Body of pancreas (tissue), 4 donors: Measurements from ENCODE around the gene ZSCAN22. TPM values are rescaled to one million over a fixed set of nuclear protein-coding genes. Genes with fewer than 3 reads are reported as not detected.

ENCODE experiments used
- ATAC-seq: fragments of 150-250 bp; one replicate; pipeline ENCODE4 v1.9.1; 2016
- DNase-seq, 4 donors: peaks; one replicate each; pipeline ENCODE4 v3.0.0-alpha.2; 2019
- H3K27ac ChIP-seq, 4 donors: fragments of 200-600 bp; sonication (generic); 1 replicate in 3 of 4; 2 replicates in 1 of 4; pipeline versions ENCODE4 v1.5.1 to v1.6.1; 2016 to 2019; ENCODE audit warnings: mild to moderate bottlenecking in 1 of 4, mixed read lengths in 1 of 4, moderate library complexity in 1 of 4
- H3K27me3 ChIP-seq, 2 donors: fragments of 200-600 bp; sonication (generic); one replicate each; pipeline ENCODE4 v1.6.0; 2016; ENCODE audit warnings: mild to moderate bottlenecking in 1 of 2
- H3K36me3 ChIP-seq, 2 donors: fragments of 200-600 bp; sonication (generic); replicated peaks in 1 of 2; 2 replicates each; pipeline ENCODE4 v1.5.1; 2016; ENCODE audit warnings: low read depth in 2 of 2; ENCODE audit not compliant: insufficient read depth in 1 of 2
- H3K4me1 ChIP-seq: fragments of 200-600 bp; sonication (generic); one replicate; pipeline ENCODE4 v1.6.0; 2016
- H3K4me3 ChIP-seq, 2 donors: fragments of 200-600 bp; sonication (generic); 1 replicate in 1 of 2; 2 replicates in 1 of 2; pipeline ENCODE4 v1.5.1; 2016 to 2019
- H3K9me3 ChIP-seq, 3 donors: fragments of 200-600 bp; sonication (generic); 1 replicate in 2 of 3; 2 replicates in 1 of 3; pipeline ENCODE4 v1.5.1; 2016
- CTCF ChIP-seq, 7 experiments: fragments of 450-650 bp in 4 of 7; fragments of 200-600 bp in 3 of 7; sonication (generic) in 3 of 7; IDR thresholded peaks; one replicate each; pipeline ENCODE4 v1.5.1; 2016 to 2019; ENCODE audit warnings: antibody characterized with exemption in 7 of 7
- POLR2A ChIP-seq, 3 donors: fragments of 450-650 bp; IDR thresholded peaks; one replicate each; pipeline ENCODE4 v1.6.1; 2016; ENCODE audit warnings: antibody characterized with exemption in 3 of 3, mild to moderate bottlenecking in 2 of 3
- WGBS, 2 donors: methylation state at CpG; one replicate each; pipeline ENCODE4 v1.1.5; 2017; 5-methylcytosine and 5-hydroxymethylcytosine counted together
- intact Hi-C: fragments of 100-400 bp; cut with DNase I; formaldehyde crosslinking; loops from one replicate; pipeline ENCODE4 v1.15.1; 2023
- total RNA-seq, 2 donors: library from RNA; depleted of rRNA; stranded (reverse); fragments of >200 nt; gene quantifications; one replicate each; pipeline ENCODE4 v1.1.0, GENCODE V29; 2016

Gene ZSCAN22
- total RNA-seq, 2 donors from 2014 or later, result 0.99 to 3.1 TPM

GRCh38 chr19:58355908-58356765, 29.3 kb downstream of the ZSCAN22 start:
- Histone ChIP-seq H3K9me3 (no peaks in the 10 kb centered on the region), H3K27me3 (no peaks in the 10 kb centered on the region), H3K4me3 (no peak overlapping the region), H3K36me3 (no peaks in the 10 kb centered on the region), H3K4me1 (no peaks in the 10 kb centered on the region), H3K27ac (no peak overlapping the region)
- ATAC-seq (no peak), DNase-seq (no peak)
- intact Hi-C loops, result no loop called here
- 56 to 60% methylated on average over 1 to 92 of the region's 94 CpGs for WGBS, 2 donors
- no peak for TF ChIP-seq POLR2A (IDR thresholded peaks at IDR 0.05)
- TF ChIP-seq CTCF (IDR thresholded peaks at IDR 0.05), result no peak

- ATAC-seq (no peak), DNase-seq (no peak)
- Histone ChIP-seq H3K9me3 (no peaks in the 10 kb centered on the region), H3K4me3 (no peak overlapping the region), H3K4me1 (peaks cover 6% of the 10 kb centered on the region), H3K36me3 (no peaks in the 10 kb centered on the region), H3K27me3 (no peaks in the 10 kb centered on the region), H3K27ac (no peak overlapping the region)
- WGBS, 2 donors, result 62 to 87% methylated on average over 3 to 75 of the region's 75 CpGs
- intact Hi-C loops, result no loop called here
- TF ChIP-seq POLR2A (IDR thresholded peaks at IDR 0.05), result no peak
- TF ChIP-seq CTCF (IDR thresholded peaks at IDR 0.05), result no peak
Observed at GRCh38 chr19:58356766-58357480, 30.1 kb downstream of the ZSCAN22 start.

GRCh38 chr19:58357481-58358145, 30.8 kb downstream of the ZSCAN22 start:
- no peaks in the 10 kb centered on the region for H3K27me3 ChIP-seq

GRCh38 chr19:58361900-58362271, 35.1 kb downstream of the ZSCAN22 start:
- WGBS, 2 donors, result 1 to 2% methylated on average over 7 to 28 of the region's 28 CpGs
- Histone ChIP-seq H3K4me1 (peaks cover 7% of the 10 kb centered on the region), H3K27ac (peak overlapping the region; percentile 83 to 95 (median 90)), H3K9me3 (no peaks in the 10 kb centered on the region), H3K4me3 (peak overlapping the region; percentile 58 to 62), H3K36me3 (no peaks in the 10 kb centered on the region), H3K27me3 (no peaks in the 10 kb centered on the region)
- ATAC-seq (peak; percentile 3), DNase-seq (peak in 3 of 4 donors; percentile 51 to 61 (median 55))
- TF ChIP-seq POLR2A (IDR thresholded peaks at IDR 0.05), result no peak
- no peak for TF ChIP-seq CTCF (IDR thresholded peaks at IDR 0.05)
- intact Hi-C loops, result no loop called here

More at GRCh38 chr19:58357481-58358145, 30.8 kb downstream of the ZSCAN22 start:
- Histone ChIP-seq H3K27ac (no peak overlapping the region), H3K9me3 (no peaks in the 10 kb centered on the region), H3K36me3 (no peaks in the 10 kb centered on the region), H3K4me3 (no peak overlapping the region), H3K4me1 (peaks cover 7% of the 10 kb centered on the region)
- intact Hi-C loops, result no loop called here
- DNase-seq (no peak), ATAC-seq (no peak)
- TF ChIP-seq POLR2A (IDR thresholded peaks at IDR 0.05), result no peak
- 58 to 73% methylated on average over 5 to 16 of the region's 19 CpGs for WGBS, 2 donors
